ENCODE results near the gene BCR.

- TF ChIP-seq CTCF (conservative IDR thresholded peaks at IDR 0.05 in 1 of 2, IDR thresholded peaks at IDR 0.05 in 1 of 2; ENCODE audit: low read depth in 1 of 2, low read length in 2 of 2) (no peak), EZH2 (IDR thresholded peaks at IDR 0.05; ENCODE audit: low read length, missing control alignments) (no peak)
Observed at GRCh38 chr22:23301591-23301990, 121.3 kb downstream of the BCR start.
